GM18526 (cell line): Measurements from ENCODE around the gene SLC12A8.

Experiments
- POLR2A ChIP-seq: IDR thresholded peaks from 3 replicates; pipeline ENCODE4 v1.6.1; 2011; ENCODE audit not compliant: insufficient read length; ENCODE audit errors: extremely low read depth

Gene SLC12A8

GRCh38 chr3:125194061-125194848, 18.3 kb downstream of the SLC12A8 start:
- TF ChIP-seq POLR2A = no peak

DNA sequence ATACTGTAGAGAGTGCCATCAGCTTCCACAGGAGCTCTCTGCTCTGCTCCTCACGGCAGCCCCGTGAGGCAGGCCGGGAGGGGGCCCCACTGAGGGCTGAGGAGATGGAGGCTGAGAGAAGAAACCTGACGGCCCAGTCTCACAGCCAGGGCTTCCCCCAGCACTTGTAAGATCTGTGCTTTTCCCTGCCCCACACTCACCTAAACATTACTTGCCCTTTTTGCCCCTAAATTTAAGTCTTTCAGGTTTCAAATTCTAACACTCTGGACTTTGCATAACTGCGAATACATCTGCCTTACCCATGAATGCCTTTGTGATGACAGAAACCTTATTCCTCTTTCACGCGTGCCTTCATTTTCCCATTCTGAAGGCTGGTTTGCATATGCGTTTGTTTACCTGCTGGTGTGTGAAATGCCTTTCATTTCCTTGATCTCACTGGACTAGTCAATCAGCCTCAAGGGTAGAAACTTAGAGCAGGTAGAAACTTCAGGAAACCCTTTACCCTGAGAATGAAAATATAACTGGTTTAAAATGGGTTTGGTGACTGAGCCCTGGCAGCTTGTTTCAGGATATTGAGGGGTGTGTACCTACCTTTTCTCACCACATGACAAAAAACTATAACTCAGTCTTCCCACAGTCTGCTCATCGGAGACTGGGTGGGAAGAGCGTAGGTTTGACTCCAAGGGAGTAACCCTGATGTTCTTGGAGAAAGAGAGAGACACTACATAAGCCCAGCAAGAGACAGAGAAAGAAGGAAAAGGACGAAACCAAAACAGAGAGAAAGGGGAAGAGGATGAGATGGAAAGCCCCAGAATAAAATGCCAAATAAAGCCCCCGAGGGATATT, 20.1 kb downstream of the SLC12A8 start:
- TF ChIP-seq POLR2A = peak; percentile 23

- TF ChIP-seq POLR2A = peak; percentile 14
Measured at GRCh38 chr3:125191730-125192129, 20.8 kb downstream of the SLC12A8 start.

GRCh38 chr3:125191256-125191655, 21.3 kb downstream of the SLC12A8 start:
- no peak for TF ChIP-seq POLR2A

GRCh38 chr3:125190786-125191185, 21.8 kb downstream of the SLC12A8 start:
- no peak for TF ChIP-seq POLR2A

DNA sequence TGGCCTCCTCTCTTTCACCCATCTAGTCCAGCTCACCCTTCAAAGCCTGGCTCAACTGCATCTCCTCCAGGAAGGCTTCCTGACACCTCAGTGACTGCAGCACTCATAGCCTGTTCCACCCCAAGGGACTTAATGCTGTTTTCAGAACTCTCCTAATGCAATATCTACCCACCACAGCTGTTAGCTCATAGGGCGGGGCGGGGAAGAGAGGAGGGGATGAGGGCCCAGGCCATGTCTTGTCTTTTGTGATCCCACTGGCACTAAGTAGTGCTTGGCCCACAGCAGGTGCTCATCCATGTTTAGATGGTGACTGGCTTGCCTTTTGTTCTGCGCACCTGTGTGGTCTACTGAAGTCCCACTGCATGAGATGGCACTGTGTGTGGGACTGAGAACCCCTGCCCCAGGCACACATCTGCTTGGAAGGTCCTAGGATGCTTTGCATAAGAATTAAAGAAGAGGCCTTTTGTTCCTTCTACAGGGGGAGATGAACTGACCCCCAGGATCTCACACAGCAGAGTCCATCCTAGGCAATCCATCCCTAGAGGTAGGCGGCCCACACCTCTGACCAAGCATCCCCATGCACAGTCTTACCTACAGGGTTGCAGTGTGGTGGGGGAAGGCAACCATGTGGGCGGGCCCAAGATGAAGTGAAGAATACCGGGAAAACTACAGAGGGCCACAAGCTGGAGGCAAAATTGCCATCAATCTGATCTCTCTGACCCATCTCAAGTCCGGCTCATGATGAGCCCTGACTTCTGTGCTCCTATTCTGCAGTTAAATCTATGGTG, 23.0 kb downstream of the SLC12A8 start:
- no peak for TF ChIP-seq POLR2A

- TF ChIP-seq POLR2A = no peak
Measured at GRCh38 chr3:125188955-125189354, 23.6 kb downstream of the SLC12A8 start.

- TF ChIP-seq POLR2A = no peak
Measured at GRCh38 chr3:125187599-125187910, 25.0 kb downstream of the SLC12A8 start.

GRCh38 chr3:125186800-125187598, 25.5 kb downstream of the SLC12A8 start:
- TF ChIP-seq POLR2A = no peak

GRCh38 chr3:125186261-125186787, 26.2 kb downstream of the SLC12A8 start:
- no peak for TF ChIP-seq POLR2A

GRCh38 chr3:125185805-125186204, 26.7 kb downstream of the SLC12A8 start:
- no peak for TF ChIP-seq POLR2A

GRCh38 chr3:125179884-125180240, 32.7 kb downstream of the SLC12A8 start:
- TF ChIP-seq POLR2A = no peak

DNA sequence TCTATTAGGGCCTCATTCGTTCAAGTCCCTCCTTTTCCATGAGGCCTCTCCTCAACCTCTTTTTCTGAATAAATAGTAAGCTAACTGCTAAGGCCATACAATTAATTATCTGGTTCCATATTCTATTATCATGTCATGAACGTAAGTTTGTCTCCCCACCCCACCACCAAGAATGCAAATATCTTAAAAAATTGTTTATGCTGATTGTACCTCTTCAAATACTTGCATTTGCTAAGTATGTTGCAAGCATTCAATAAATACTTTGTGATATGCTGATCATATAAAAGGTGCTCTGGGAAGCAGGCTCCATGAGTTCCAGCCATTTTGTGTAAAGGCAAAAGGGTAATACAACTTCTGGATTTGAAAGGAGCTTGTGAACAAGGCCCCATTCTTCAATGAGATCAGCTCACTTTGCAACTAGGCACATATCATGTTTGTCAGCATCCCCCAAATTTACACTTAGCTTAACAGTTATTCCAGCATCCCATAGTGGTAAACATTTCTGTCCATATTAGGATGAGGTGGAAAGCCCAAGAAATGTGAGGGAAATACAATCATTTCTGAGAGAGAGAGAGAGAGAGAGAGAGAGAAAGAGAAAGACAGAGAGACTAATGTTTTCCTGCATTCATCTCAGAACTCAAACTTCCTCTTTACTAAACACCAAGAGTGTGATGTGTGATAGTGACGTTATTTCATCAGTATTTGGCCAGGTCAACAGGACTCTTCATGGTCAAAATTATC, 33.2 kb downstream of the SLC12A8 start:
- TF ChIP-seq POLR2A = no peak

DNA sequence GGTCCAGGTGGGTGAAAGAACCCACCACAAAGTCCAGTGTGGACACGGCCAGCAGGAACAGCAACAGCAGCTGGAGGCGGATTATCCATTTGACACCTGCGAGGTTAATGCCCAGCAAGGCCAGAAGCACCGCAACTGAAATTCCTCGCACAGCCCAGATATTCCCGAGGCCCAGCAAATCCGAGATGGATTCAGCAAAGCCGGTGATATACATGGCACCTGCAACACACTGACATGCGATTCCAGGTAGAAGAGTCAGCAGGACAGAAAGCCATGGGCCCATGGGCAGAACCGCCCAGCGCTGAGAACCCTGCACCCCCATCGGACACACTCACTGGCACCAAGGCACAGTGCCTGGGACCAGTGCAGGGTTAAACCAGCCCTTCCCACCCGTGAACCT, 34.8 kb downstream of the SLC12A8 start:
- no peak for TF ChIP-seq POLR2A
